ENCODE data around the gene RXRA. TPM values are rescaled to one million over a fixed set of nuclear protein-coding genes. Genes with fewer than 3 reads are reported as not detected.

The RXRA gene
- total RNA-seq, 6 donors from 2014 or later: 43.8 to 92.7 (median 74.1) TPM

DNA sequence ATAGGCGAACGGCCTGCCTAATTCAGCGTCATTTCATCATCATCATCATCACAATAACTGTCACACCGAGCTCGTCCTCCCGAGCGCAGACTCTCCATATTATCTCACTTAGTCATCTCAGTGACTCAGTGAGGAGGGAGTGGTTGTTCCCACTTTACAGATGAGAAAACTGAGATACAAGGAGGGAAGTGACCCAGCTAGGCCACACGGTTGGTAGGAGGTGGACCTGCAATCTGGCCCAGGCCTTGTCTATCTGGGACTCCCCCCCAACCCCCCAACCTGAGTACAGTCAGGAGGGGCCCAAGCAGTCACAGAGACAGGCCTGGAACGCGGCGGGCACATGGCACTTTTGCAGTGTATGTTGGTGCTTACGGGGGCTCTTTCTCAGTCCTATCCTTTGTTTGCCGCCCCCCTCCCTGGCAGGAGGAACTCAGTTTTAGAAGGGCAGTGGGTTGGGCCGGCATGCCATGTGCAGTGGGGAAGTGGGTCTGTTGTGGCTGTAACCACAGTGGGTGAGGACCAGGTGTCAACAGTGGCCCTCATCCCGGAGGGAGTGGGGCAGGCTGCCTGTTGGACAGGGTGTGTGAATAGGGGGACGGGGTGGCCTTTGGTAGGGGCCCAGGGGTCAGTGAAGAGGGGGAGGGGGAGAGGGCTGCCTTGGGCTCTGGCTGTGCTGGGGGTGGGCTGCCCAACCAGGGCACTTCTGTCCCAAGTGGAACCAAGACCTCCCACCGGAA, 1.7 kb upstream of the RXRA start:
- TF ChIP-seq EP300 (IDR thresholded peaks at IDR 0.05): no peak
- no peak for TF ChIP-seq POLR2A (IDR thresholded peaks at IDR 0.05)
- Histone ChIP-seq H3K4me1 (peaks cover 37 to 47% (median 41%) of the 10 kb centered on the region in 4 donors), H3K27ac (peak overlapping the region; percentile 93 to 96 (median 94)), H3K36me3 (no peaks in the 10 kb centered on the region), H3K9me3 (no peaks in the 10 kb centered on the region), H3K4me3 (peak overlapping the region in 3 of 4 donors; percentile 63 to 73 (median 67)), H3K27me3 (no peaks in the 10 kb centered on the region)
- peak in 1 of 2 donors; percentile 30 for DNase-seq
- peak in 1 of 2 donors; percentile 7 for ATAC-seq (ENCODE audit: low FRiP score in 2 of 2)
- 78 to 94% methylated on average over 7 to 17 of the region's 17 CpGs for WGBS, 2 donors

DNA sequence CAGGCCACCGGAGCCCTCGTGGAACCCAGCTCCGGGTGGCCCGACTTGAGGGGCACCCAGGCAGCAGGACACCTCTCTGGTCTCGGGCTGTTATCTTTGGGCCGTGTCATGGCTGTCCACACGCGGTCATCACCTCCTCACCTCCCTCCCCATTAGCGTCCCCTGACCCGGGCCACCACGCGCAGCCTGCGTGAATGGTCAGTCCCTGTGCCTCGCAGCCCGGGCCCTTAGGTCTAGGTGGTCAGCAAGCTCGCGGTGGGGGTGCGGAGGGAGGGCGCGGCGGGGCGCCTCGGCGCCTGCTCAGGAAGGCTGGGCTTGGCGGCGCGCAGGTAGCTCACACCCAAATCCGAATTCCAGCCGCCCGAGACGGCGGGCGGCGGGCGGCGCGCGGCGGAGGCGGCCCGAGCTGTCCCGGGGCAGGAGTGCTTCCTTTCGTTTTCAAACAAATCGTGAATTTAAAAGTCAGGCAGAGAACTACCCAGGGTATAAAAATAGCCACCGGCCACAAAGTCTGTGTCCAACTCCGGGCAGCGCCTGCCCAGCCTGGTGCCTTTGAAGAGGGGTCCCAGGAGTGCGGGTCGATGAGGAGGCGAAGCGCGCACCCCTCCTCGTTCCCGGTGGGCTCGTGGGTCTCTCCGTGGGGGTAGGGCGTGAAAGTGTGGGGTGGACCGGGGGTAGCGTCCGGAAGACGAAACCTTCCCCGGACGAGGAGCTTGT, 1.0 kb upstream of the RXRA start:
- Histone ChIP-seq H3K27me3 (no peaks in the 10 kb centered on the region), H3K4me3 (peak overlapping the region; percentile 52 to 73 (median 65)), H3K4me1 (peaks cover 44 to 54% (median 48%) of the 10 kb centered on the region in 4 donors), H3K27ac (peak overlapping the region; percentile 93 to 96 (median 94)), H3K36me3 (no peaks in the 10 kb centered on the region), H3K9me3 (no peaks in the 10 kb centered on the region)
- WGBS, 2 donors: 0 to 4% methylated on average over 7 to 63 of the region's 63 CpGs
- DNase-seq: peak; percentile 56 to 94
- TF ChIP-seq POLR2A (IDR thresholded peaks at IDR 0.05) (no peak), POLR2AphosphoS5 (IDR thresholded peaks at IDR 0.05) (peak; percentile 4 to 12), EP300 (IDR thresholded peaks at IDR 0.05) (no peak)
- TF ChIP-seq, protein P1, sequence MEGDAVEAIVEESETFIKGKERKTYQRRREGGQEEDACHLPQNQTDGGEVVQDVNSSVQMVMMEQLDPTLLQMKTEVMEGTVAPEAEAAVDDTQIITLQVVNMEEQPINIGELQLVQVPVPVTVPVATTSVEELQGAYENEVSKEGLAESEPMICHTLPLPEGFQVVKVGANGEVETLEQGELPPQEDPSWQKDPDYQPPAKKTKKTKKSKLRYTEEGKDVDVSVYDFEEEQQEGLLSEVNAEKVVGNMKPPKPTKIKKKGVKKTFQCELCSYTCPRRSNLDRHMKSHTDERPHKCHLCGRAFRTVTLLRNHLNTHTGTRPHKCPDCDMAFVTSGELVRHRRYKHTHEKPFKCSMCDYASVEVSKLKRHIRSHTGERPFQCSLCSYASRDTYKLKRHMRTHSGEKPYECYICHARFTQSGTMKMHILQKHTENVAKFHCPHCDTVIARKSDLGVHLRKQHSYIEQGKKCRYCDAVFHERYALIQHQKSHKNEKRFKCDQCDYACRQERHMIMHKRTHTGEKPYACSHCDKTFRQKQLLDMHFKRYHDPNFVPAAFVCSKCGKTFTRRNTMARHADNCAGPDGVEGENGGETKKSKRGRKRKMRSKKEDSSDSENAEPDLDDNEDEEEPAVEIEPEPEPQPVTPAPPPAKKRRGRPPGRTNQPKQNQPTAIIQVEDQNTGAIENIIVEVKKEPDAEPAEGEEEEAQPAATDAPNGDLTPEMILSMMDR (IDR thresholded peaks at IDR 0.05): no peak
- ATAC-seq (ENCODE audit: low FRiP score in 2 of 2): peak in 1 of 2 donors; percentile 21

DNA sequence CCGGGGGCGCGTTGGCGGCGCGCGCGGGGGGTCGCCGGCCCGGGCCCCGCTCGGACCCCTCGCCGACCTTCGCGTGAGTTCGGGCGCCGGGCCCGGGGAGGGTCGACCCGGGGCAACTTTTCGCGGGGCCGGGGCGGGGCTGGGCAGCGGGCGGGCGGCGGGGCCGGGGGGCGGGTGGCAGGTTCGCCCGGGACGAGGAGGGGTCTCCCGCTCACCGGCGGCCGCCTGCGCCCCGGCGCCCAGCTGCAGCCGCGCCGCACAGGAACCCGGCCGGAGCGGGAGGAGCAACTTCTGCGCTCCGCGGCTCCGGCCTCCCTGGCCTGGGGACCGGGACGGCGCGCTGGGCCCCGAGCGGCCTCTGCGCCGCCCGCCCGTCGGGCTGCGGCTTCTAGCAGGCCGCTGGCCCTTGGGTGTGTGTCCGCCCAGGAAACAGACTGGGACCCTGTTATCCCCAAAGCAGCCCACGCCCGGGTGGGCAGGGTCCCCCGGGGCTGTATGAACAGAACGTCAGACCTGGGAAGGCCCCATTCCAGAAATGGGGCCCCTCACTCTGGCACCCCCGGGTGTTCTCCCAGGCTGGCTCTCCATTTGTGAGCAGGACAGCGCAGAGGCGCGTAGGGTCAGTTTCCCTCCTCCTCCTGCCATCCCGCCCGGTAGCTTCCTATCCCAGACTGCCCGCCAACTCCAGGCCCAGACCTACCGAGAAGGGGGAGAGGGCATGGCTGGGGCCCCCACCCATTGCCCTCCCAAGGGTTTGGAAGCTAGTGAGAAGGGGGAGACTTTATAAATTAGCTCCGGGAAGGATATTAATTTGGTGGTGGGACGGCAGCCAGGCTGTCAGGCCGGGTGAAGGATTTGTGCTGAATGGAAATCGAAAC, 708 bp downstream of the RXRA start:
- TF ChIP-seq EP300 (IDR thresholded peaks at IDR 0.05): no peak
- TF ChIP-seq POLR2A (IDR thresholded peaks at IDR 0.05): no peak
- TF ChIP-seq, protein P1 (IDR thresholded peaks at IDR 0.05): no peak
- TF ChIP-seq POLR2AphosphoS5 (IDR thresholded peaks at IDR 0.05): no peak
- H3K36me3 ChIP-seq: no peaks in the 10 kb centered on the region
- peaks cover 54 to 71% (median 62%) of the 10 kb centered on the region in 4 donors for H3K4me1 ChIP-seq
- H3K9me3 ChIP-seq: no peaks in the 10 kb centered on the region
- ATAC-seq (ENCODE audit: low FRiP score in 2 of 2) (peak in 1 of 2 donors; percentile 7), DNase-seq (peak in 1 of 2 donors; percentile 89)
- peak overlapping the region; percentile 53 to 85 (median 82) for H3K4me3 ChIP-seq
- peak overlapping the region; percentile 76 to 93 (median 88) for H3K27ac ChIP-seq
- H3K27me3 ChIP-seq: no peaks in the 10 kb centered on the region
- WGBS, 2 donors: 6 to 8% methylated on average over 4 to 18 of the region's 83 CpGs

DNA sequence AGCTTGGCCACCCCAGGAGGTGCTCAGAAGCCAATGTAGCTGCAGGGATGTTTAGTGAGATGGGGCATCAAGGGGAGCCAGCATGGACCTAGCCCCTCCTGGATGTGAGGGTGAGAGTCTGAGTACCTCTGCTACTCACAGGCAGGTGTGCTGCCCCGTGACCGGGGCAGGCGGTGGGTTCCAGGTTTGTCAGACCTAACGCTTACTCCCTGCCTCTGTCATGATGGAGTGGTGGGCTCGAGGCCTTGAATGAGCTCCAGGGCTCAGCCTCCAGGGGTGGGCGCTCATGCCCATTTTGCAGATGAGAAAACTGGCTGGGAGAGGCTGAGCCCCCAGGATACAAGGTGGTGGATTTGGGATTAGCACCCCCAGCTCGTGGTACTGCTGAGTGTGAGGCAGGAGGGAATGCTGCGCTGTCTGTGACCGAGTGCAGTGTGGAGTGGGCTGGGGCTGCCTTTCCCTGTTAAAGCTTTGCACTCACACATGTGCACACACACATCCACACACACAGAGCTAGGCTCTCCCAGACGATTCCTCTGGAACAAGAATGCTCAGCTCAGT, 1.5 kb downstream of the RXRA start:
- Histone ChIP-seq H3K9me3 (no peaks in the 10 kb centered on the region), H3K4me3 (peak overlapping the region; percentile 53 to 85 (median 82)), H3K27ac (peak overlapping the region; percentile 76 to 93 (median 88)), H3K4me1 (peaks cover 62 to 79% (median 70%) of the 10 kb centered on the region in 4 donors), H3K36me3 (no peaks in the 10 kb centered on the region), H3K27me3 (no peaks in the 10 kb centered on the region)
- ATAC-seq (ENCODE audit: low FRiP score in 2 of 2): no peak
- TF ChIP-seq, protein P1 (IDR thresholded peaks at IDR 0.05): no peak
- WGBS, 2 donors: 40 to 64% methylated on average over 4 to 10 of the region's 10 CpGs
- DNase-seq: peak in 1 of 2 donors; percentile 62

All from upper lobe of left lung (tissue), 6 donors.